Measurements from ENCODE around the gene KCNQ4.

Gene KCNQ4

GRCh38 chr1:40870135-40870728 is 86.6 kb downstream of the KCNQ4 start:
- no peak for DNase-seq

- no peak for DNase-seq
These were observed 88.7 kb downstream of the KCNQ4 start for GRCh38 chr1:40872276-40872675.

- no peak for DNase-seq
These were observed 90.4 kb downstream of the KCNQ4 start for GRCh38 chr1:40873863-40874472.

GRCh38 chr1:40876436-40876761 is 92.8 kb downstream of the KCNQ4 start:
- DNase-seq = no peak

GRCh38 chr1:40876891-40877290 is 93.3 kb downstream of the KCNQ4 start:
- DNase-seq = no peak

GRCh38 chr1:40877698-40878097 is 94.1 kb downstream of the KCNQ4 start:
- peak; percentile 53 for DNase-seq

- DNase-seq = no peak
These were observed 95.3 kb downstream of the KCNQ4 start for GRCh38 chr1:40878906-40879305.

GRCh38 chr1:40879482-40880175 is 96.0 kb downstream of the KCNQ4 start:
- no peak for DNase-seq

GRCh38 chr1:40880813-40881549 is 97.4 kb downstream of the KCNQ4 start:
- no peak for DNase-seq

GRCh38 chr1:40884055-40884795 is 100.6 kb downstream of the KCNQ4 start:
- DNase-seq = no peak

- no peak for DNase-seq
These were observed 102.9 kb downstream of the KCNQ4 start for GRCh38 chr1:40886318-40887011.

GRCh38 chr1:40887012-40887378 is 103.4 kb downstream of the KCNQ4 start:
- DNase-seq = no peak

- no peak for DNase-seq
These were observed 104.1 kb downstream of the KCNQ4 start for GRCh38 chr1:40887652-40888051.

Measured in DMS153 (cell line).